Measurements from ENCODE around the gene CCDC102A.

GRCh38 chr16:57485091-57485915, 51.1 kb downstream of the CCDC102A start:
- TF ChIP-seq CTCF (IDR thresholded peaks at IDR 0.05): no peak
- TF ChIP-seq POLR2AphosphoS5 (IDR thresholded peaks at IDR 0.05): no peak
- TF ChIP-seq POLR2A (IDR thresholded peaks at IDR 0.05): no peak

Measured in gastroesophageal sphincter (tissue), 3 donors.